HG03060 (cell line): Measurements from ENCODE around the gene EEF1G.
"Not testable (repeated sequence)": the region's sequence is repeated elsewhere in the genome, so short reads cannot be mapped to it uniquely, and the experiment has no call there.

ENCODE experiments used
- ATAC-seq: cut with Tn5 transposase; IDR thresholded peaks from one replicate; pipeline ENCODE4 v1.9.1; 2021; ENCODE audit warnings: low read depth, moderate number of reproducible peaks; ENCODE audit not compliant: unreplicated experiment

Gene EEF1G

GRCh38 chr11:62578541-62578940 lies 4.8 kb upstream of the EEF1G start:
- ATAC-seq = no peak

- ATAC-seq = no peak
Observed at GRCh38 chr11:62577046-62577714, 3.5 kb upstream of the EEF1G start.

- no peak for ATAC-seq
Observed at GRCh38 chr11:62575837-62576236, 2.1 kb upstream of the EEF1G start.

GRCh38 chr11:62575156-62575555 lies 1.5 kb upstream of the EEF1G start:
- ATAC-seq = no peak

GRCh38 chr11:62574363-62575071 lies 826 bp upstream of the EEF1G start:
- no peak for ATAC-seq

GRCh38 chr11:62573006-62573591 lies 592 bp downstream of the EEF1G start:
- no peak for ATAC-seq

- no peak for ATAC-seq
Observed at GRCh38 chr11:62572431-62572830, 1.3 kb downstream of the EEF1G start.

- ATAC-seq = not testable (repeated sequence)
Observed at GRCh38 chr11:62571493-62571892, 2.2 kb downstream of the EEF1G start.

- ATAC-seq = not testable (repeated sequence)
Observed at GRCh38 chr11:62570903-62571302, 2.8 kb downstream of the EEF1G start.

GRCh38 chr11:62569611-62570010 lies 4.1 kb downstream of the EEF1G start:
- no peak for ATAC-seq

GRCh38 chr11:62567018-62567633 lies 6.6 kb downstream of the EEF1G start:
- ATAC-seq = no peak

- ATAC-seq = no peak
Observed at GRCh38 chr11:62566247-62566646, 7.4 kb downstream of the EEF1G start.

- ATAC-seq = no peak
Observed at GRCh38 chr11:62565100-62565802, 8.4 kb downstream of the EEF1G start.

GRCh38 chr11:62561677-62562230 lies 11.9 kb downstream of the EEF1G start:
- not testable (repeated sequence) for ATAC-seq

- no peak for ATAC-seq
Observed at GRCh38 chr11:62560566-62561103, 13.1 kb downstream of the EEF1G start.

- not testable (repeated sequence) for ATAC-seq
Observed at GRCh38 chr11:62559626-62560025, 14.1 kb downstream of the EEF1G start.

- no peak for ATAC-seq
Observed at GRCh38 chr11:62559204-62559603, 14.5 kb downstream of the EEF1G start.

- ATAC-seq = no peak
Observed at GRCh38 chr11:62558669-62559068, 15.0 kb downstream of the EEF1G start.

GRCh38 chr11:62556875-62557631 lies 16.6 kb downstream of the EEF1G start:
- no peak for ATAC-seq
